ENCODE data around the gene LIN7A. TPM values are rescaled to one million over a fixed set of nuclear protein-coding genes. Genes with fewer than 3 reads are reported as not detected.

The LIN7A gene
- total and polyA plus RNA-seq, 2 donors (not counting 1 experiment from before 2014, with no cell fraction given) = 22.8 to 35.3 TPM

- Histone ChIP-seq H3K27me3 (ENCODE audit: control insufficient read depth, insufficient read depth, low read length) (no peaks in the 10 kb centered on the region), H4K20me1 (ENCODE audit: control insufficient read depth, extremely low read depth, insufficient read depth, low read length) (no peaks in the 10 kb centered on the region), H3K36me3 (ENCODE audit: control insufficient read depth, insufficient read depth, low read length) (no peaks in the 10 kb centered on the region), H2AFZ (ENCODE audit: low read length) (no peak overlapping the region), H3K9ac (ENCODE audit: insufficient read depth, low read length) (no peak overlapping the region), H3K4me3 (replicated peaks in 1 of 4; ENCODE audit: control extremely low read depth in 1 of 4, insufficient read depth in 1 of 4, low read depth in 3 of 4, low read length in 4 of 4) (no peak overlapping the region), H3K4me2 (ENCODE audit: extremely low read depth, insufficient read depth, low read length) (no peak overlapping the region), H3K27ac (ENCODE audit: insufficient read depth, low read length) (no peak overlapping the region), H3K9me3 (ENCODE audit: control insufficient read depth, insufficient read depth, low read depth, low read length) (no peaks in the 10 kb centered on the region), H3K79me2 (ENCODE audit: control insufficient read depth, insufficient read depth, low read length) (no peaks in the 10 kb centered on the region), H3K4me1 (ENCODE audit: control insufficient read depth, extremely low read depth, insufficient read depth, low read length) (no peaks in the 10 kb centered on the region)
- TF ChIP-seq CTCF (conservative IDR thresholded peaks at IDR 0.05 in 1 of 2, IDR thresholded peaks at IDR 0.05 in 1 of 2; ENCODE audit: low read depth in 1 of 2, low read length in 2 of 2) (no peak), EZH2 (IDR thresholded peaks at IDR 0.05; ENCODE audit: low read length, missing control alignments) (no peak)
- DNase-seq (ENCODE audit: low read depth in 2 of 2) = no peak
Measured at GRCh38 chr12:80868576-80868975, 69.2 kb downstream of the LIN7A start.

- Histone ChIP-seq H3K27me3 (ENCODE audit: control insufficient read depth, insufficient read depth, low read length) (no peaks in the 10 kb centered on the region), H3K79me2 (ENCODE audit: control insufficient read depth, insufficient read depth, low read length) (no peaks in the 10 kb centered on the region), H3K9ac (ENCODE audit: insufficient read depth, low read length) (no peak overlapping the region), H3K27ac (ENCODE audit: insufficient read depth, low read length) (no peak overlapping the region), H3K4me3 (replicated peaks in 1 of 4; ENCODE audit: control extremely low read depth in 1 of 4, insufficient read depth in 1 of 4, low read depth in 3 of 4, low read length in 4 of 4) (no peak overlapping the region), H3K9me3 (ENCODE audit: control insufficient read depth, insufficient read depth, low read depth, low read length) (no peaks in the 10 kb centered on the region), H3K4me1 (ENCODE audit: control insufficient read depth, extremely low read depth, insufficient read depth, low read length) (peaks cover 2% of the 10 kb centered on the region), H2AFZ (ENCODE audit: low read length) (no peak overlapping the region), H3K36me3 (ENCODE audit: control insufficient read depth, insufficient read depth, low read length) (no peaks in the 10 kb centered on the region), H4K20me1 (ENCODE audit: control insufficient read depth, extremely low read depth, insufficient read depth, low read length) (no peaks in the 10 kb centered on the region), H3K4me2 (ENCODE audit: extremely low read depth, insufficient read depth, low read length) (no peak overlapping the region)
- no peak for TF ChIP-seq CTCF (conservative IDR thresholded peaks at IDR 0.05 in 1 of 2, IDR thresholded peaks at IDR 0.05 in 1 of 2; ENCODE audit: low read depth in 1 of 2, low read length in 2 of 2)
- no peak for TF ChIP-seq EZH2 (IDR thresholded peaks at IDR 0.05; ENCODE audit: low read length, missing control alignments)
- no peak for DNase-seq (ENCODE audit: low read depth in 2 of 2)
Measured at GRCh38 chr12:80867941-80868340, 69.8 kb downstream of the LIN7A start.

DNA sequence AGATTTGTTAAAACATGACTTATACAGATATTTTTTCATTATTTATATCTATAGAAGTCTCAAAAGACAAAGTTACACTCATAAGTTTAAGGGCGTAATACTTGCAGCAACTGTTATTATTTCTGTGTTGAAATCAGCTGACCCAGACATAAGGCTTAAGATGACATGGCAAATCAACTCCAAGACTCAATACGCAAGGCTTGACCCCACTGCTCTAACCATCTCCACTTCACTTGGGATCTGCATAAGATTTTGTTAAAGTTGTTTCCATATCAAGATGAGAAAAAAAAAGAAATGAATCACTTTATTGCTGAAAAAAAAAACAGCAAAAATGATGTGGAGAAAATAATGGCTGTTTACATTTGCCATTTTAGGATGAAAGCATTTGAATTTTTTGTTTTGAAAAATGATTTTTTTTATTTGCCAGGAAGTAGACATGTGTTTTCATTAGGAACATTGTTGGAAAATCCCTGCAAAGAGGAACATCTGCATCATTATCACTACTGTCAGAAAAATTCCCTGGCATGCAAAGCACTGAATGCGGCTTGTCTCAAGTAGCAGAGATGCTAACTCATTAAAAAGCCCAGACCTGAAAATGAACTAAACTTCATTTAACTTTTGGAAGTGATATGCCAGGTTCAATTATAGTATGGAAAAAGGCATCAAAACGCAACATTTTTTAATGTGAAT lies 73.5 kb downstream of the LIN7A start:
- H3K9me3 ChIP-seq (ENCODE audit: control insufficient read depth, insufficient read depth, low read depth, low read length) = no peaks in the 10 kb centered on the region
- H3K4me1 ChIP-seq (ENCODE audit: control insufficient read depth, extremely low read depth, insufficient read depth, low read length) = peaks cover 15% of the 10 kb centered on the region
- no peak overlapping the region for H3K9ac ChIP-seq (ENCODE audit: insufficient read depth, low read length)
- no peaks in the 10 kb centered on the region for H4K20me1 ChIP-seq (ENCODE audit: control insufficient read depth, extremely low read depth, insufficient read depth, low read length)
- H3K36me3 ChIP-seq (ENCODE audit: control insufficient read depth, insufficient read depth, low read length) = no peaks in the 10 kb centered on the region
- no peak overlapping the region for H3K27ac ChIP-seq (ENCODE audit: insufficient read depth, low read length)
- no peaks in the 10 kb centered on the region for H3K27me3 ChIP-seq (ENCODE audit: control insufficient read depth, insufficient read depth, low read length)
- H3K4me2 ChIP-seq (ENCODE audit: extremely low read depth, insufficient read depth, low read length) = peak overlapping the region; percentile 47
- no peak for TF ChIP-seq CTCF (conservative IDR thresholded peaks at IDR 0.05 in 1 of 2, IDR thresholded peaks at IDR 0.05 in 1 of 2; ENCODE audit: low read depth in 1 of 2, low read length in 2 of 2)
- TF ChIP-seq EZH2 (IDR thresholded peaks at IDR 0.05; ENCODE audit: low read length, missing control alignments) = no peak
- DNase-seq (ENCODE audit: low read depth in 2 of 2) = peak; percentile 36 to 41
- H2AFZ ChIP-seq (ENCODE audit: low read length) = no peak overlapping the region
- no peaks in the 10 kb centered on the region for H3K79me2 ChIP-seq (ENCODE audit: control insufficient read depth, insufficient read depth, low read length)
- peak overlapping the region in 1 of 4 experiments; percentile 30 for H3K4me3 ChIP-seq (replicated peaks in 1 of 4; ENCODE audit: control extremely low read depth in 1 of 4, insufficient read depth in 1 of 4, low read depth in 3 of 4, low read length in 4 of 4)
